CD14-positive monocyte (primary cell): Measurements from ENCODE around the gene VSTM2B. TPM values are rescaled to one million over a fixed set of nuclear protein-coding genes. Genes with fewer than 3 reads are reported as not detected.

Source experiments
- DNase-seq, 3 donors: peaks; one replicate each; pipeline ENCODE4 v3.0.0-alpha.2; 2011 to 2022
- H2AFZ ChIP-seq: 2 replicates; pipeline ENCODE4 v1.6.0; 2012; ENCODE audit warnings: mild to moderate bottlenecking, low read depth, low read length, inconsistent platforms; ENCODE audit not compliant: insufficient read depth, poor library complexity, severe bottlenecking
- H3K27ac ChIP-seq, 2 donors: 1 replicate in 1 of 2; 2 replicates in 1 of 2; pipeline ENCODE4 v1.5.1; 2012 to 2013; ENCODE audit warnings: low read length in 2 of 2, control low read depth in 1 of 2, inconsistent platforms in 1 of 2, low read depth in 1 of 2, mild to moderate bottlenecking in 1 of 2
- H3K27me3 ChIP-seq, 2 donors: one replicate each; pipeline versions ENCODE4 v1.6.0 to v1.6.1; 2011 to 2013; ENCODE audit warnings: low read length in 2 of 2; ENCODE audit not compliant: control insufficient read depth in 2 of 2, insufficient read depth in 2 of 2
- H3K36me3 ChIP-seq, 2 donors: replicated peaks in 1 of 2; 1 replicate in 1 of 2; 2 replicates in 1 of 2; pipeline versions ENCODE4 v1.5.1 to v1.6.1; 2012 to 2013; ENCODE audit warnings: low read length in 2 of 2, control low read depth in 1 of 2, inconsistent platforms in 1 of 2, mild to moderate bottlenecking in 1 of 2; ENCODE audit not compliant: insufficient read depth in 2 of 2, control insufficient read depth in 1 of 2
- H3K4me1 ChIP-seq, 2 donors: 1 replicate in 1 of 2; 2 replicates in 1 of 2; pipeline versions ENCODE4 v1.5.1 to v1.6.1; 2012 to 2013; ENCODE audit warnings: low read length in 2 of 2, control low read depth in 1 of 2, inconsistent platforms in 1 of 2, mild to moderate bottlenecking in 1 of 2, moderate library complexity in 1 of 2; ENCODE audit not compliant: insufficient read depth in 2 of 2, control insufficient read depth in 1 of 2
- H3K4me2 ChIP-seq: replicated peaks from 2 replicates; pipeline ENCODE3; 2012; ENCODE audit warnings: low read length, moderate library complexity, mild to moderate bottlenecking; ENCODE audit not compliant: poor library complexity, severe bottlenecking; ENCODE audit errors: extremely low read depth
- H3K4me3 ChIP-seq, 3 experiments: fragments of 200-600 bp in 1 of 3; sonication (generic) in 1 of 3; replicated peaks in 1 of 3; 1 replicate in 2 of 3; 2 replicates in 1 of 3; pipeline ENCODE4 v1.5.1; 2011 to 2013; ENCODE audit warnings: low read length in 3 of 3, mild to moderate bottlenecking in 3 of 3, control low read depth in 2 of 3, low read depth in 2 of 3, inconsistent platforms in 1 of 3, moderate library complexity in 1 of 3
- H3K79me2 ChIP-seq: 2 replicates; pipeline ENCODE4 v1.6.0; 2012; ENCODE audit warnings: mild to moderate bottlenecking, control low read depth, inconsistent platforms, low read length, moderate library complexity; ENCODE audit not compliant: insufficient read depth
- H3K9ac ChIP-seq: 2 replicates; pipeline ENCODE4 v1.6.0; 2017; ENCODE audit warnings: low read length, mild to moderate bottlenecking; ENCODE audit not compliant: insufficient read depth, poor library complexity, severe bottlenecking
- H3K9me3 ChIP-seq, 2 donors: replicated peaks in 1 of 2; 1 replicate in 1 of 2; 2 replicates in 1 of 2; pipeline versions ENCODE4 v1.5.1 to v1.6.1; 2012 to 2013; ENCODE audit warnings: low read length in 2 of 2, control low read depth in 1 of 2; ENCODE audit not compliant: control insufficient read depth in 1 of 2, insufficient read depth in 1 of 2
- H4K20me1 ChIP-seq: 2 replicates; pipeline ENCODE4 v1.6.0; 2012; ENCODE audit warnings: mild to moderate bottlenecking, low read length, control low read depth, moderate library complexity; ENCODE audit not compliant: insufficient read depth
- H3K27ac Mint-ChIP-seq, 7 donors: one replicate each; pipeline ENCODE4 v1.8.0; 2020; ENCODE audit warnings: mild to moderate bottlenecking in 7 of 7, mixed read lengths in 7 of 7, moderate library complexity in 6 of 7, inconsistent platforms in 2 of 7
- H3K27me3 Mint-ChIP-seq, 3 donors: one replicate each; pipeline ENCODE4 v1.8.0; 2021 to 2022; ENCODE audit warnings: low read depth in 3 of 3, mild to moderate bottlenecking in 3 of 3, mixed read lengths in 3 of 3, moderate library complexity in 3 of 3, inconsistent platforms in 1 of 3
- H3K36me3 Mint-ChIP-seq, 2 donors: one replicate each; pipeline ENCODE4 v1.8.0; 2020; ENCODE audit warnings: mixed read lengths in 2 of 2, inconsistent platforms in 1 of 2, mild to moderate bottlenecking in 1 of 2
- H3K4me1 Mint-ChIP-seq: one replicate; pipeline ENCODE4 v1.8.0; 2020; ENCODE audit warnings: mild to moderate bottlenecking, mixed read lengths
- H3K4me3 Mint-ChIP-seq, 2 donors: one replicate each; pipeline ENCODE4 v1.8.0; 2020; ENCODE audit warnings: mild to moderate bottlenecking in 2 of 2, mixed read lengths in 2 of 2, moderate library complexity in 1 of 2
- H3K9me3 Mint-ChIP-seq, 7 donors: one replicate each; pipeline ENCODE4 v1.8.0; 2020 to 2022; ENCODE audit warnings: mixed read lengths in 7 of 7, mild to moderate bottlenecking in 6 of 7, moderate library complexity in 6 of 7, inconsistent platforms in 2 of 7
- WGBS: methylation state at CpG from one replicate; pipeline ENCODE4 v1.1.5; 2013; ENCODE audit warnings: missing lambda C conversion rate; ENCODE audit not compliant: insufficient coverage; 5-methylcytosine and 5-hydroxymethylcytosine counted together
- intact Hi-C, 2 donors: fragments of 100-400 bp; cut with micrococcal nuclease; formaldehyde crosslinking; loops; one replicate each; pipeline versions ENCODE4 v1.15.0 to v1.15.1; 2023
- polyA plus RNA-seq, 3 donors: library from polyadenylated mRNA; depleted of rRNA in 1 of 3; unstranded in 2 of 3; stranded (reverse) in 1 of 3; fragments of 300-500 nt in 2 of 3; fragments of >200 nt in 1 of 3; fragmentation: Illumina TruSeq in 2 of 3; gene quantifications; 1 replicate in 2 of 3; 2 replicates in 1 of 3; pipeline ENCODE4 v1.2.3, GENCODE V29; 2012 to 2021
- TF ChIP-seq, protein P1 (sequence below): fragments of 200-600 bp; IDR thresholded peaks from one replicate; pipeline ENCODE4 v1.8.0; 2022; ENCODE audit warnings: antibody characterized with exemption, mild to moderate bottlenecking

VSTM2B gene
- polyA plus RNA-seq, 3 donors = not detected

DNA sequence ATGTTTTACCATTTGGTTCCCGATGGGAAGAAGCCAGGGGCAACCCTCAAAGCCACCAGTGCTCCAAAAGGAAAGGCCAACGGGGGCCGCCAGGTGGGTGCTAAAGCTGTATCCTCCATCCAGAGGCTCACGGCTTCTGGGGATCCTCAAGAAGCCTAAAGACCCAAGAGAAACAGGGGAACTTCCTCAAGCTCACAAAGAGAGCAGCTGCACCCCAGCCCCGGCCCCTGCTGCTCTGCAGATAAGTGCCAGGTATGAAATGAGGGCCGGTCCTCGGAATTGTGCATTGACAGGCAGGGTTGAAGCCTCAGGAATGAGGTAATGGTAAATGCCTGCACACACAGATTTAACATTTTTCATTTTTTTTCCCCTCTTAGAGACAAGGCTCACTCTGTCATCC, 72.2 kb downstream of the VSTM2B start:
- H3K4me3 Mint-ChIP-seq = no peak overlapping the region
- H3K9me3 Mint-ChIP-seq = no peaks in the 10 kb centered on the region
- H3K27me3 ChIP-seq = peaks cover 4 to 5% of the 10 kb centered on the region in 2 donors
- no peak overlapping the region for H3K27ac Mint-ChIP-seq
- peaks cover 20 to 40% (median 26%) of the 10 kb centered on the region in 3 donors for H3K27me3 Mint-ChIP-seq
- H3K4me2 ChIP-seq = no peak overlapping the region
- H3K27ac ChIP-seq = no peak overlapping the region
- H3K4me1 Mint-ChIP-seq = no peaks in the 10 kb centered on the region
- H3K9ac ChIP-seq = no peak overlapping the region
- H3K4me1 ChIP-seq = no peaks in the 10 kb centered on the region
- H3K36me3 ChIP-seq = no peaks in the 10 kb centered on the region
- 65% methylated on average over 2 of the region's 7 CpGs for WGBS
- H3K9me3 ChIP-seq = no peaks in the 10 kb centered on the region
- TF ChIP-seq, protein P1, sequence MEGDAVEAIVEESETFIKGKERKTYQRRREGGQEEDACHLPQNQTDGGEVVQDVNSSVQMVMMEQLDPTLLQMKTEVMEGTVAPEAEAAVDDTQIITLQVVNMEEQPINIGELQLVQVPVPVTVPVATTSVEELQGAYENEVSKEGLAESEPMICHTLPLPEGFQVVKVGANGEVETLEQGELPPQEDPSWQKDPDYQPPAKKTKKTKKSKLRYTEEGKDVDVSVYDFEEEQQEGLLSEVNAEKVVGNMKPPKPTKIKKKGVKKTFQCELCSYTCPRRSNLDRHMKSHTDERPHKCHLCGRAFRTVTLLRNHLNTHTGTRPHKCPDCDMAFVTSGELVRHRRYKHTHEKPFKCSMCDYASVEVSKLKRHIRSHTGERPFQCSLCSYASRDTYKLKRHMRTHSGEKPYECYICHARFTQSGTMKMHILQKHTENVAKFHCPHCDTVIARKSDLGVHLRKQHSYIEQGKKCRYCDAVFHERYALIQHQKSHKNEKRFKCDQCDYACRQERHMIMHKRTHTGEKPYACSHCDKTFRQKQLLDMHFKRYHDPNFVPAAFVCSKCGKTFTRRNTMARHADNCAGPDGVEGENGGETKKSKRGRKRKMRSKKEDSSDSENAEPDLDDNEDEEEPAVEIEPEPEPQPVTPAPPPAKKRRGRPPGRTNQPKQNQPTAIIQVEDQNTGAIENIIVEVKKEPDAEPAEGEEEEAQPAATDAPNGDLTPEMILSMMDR = no peak
- no peak overlapping the region for H3K4me3 ChIP-seq
- intact Hi-C loops = no loop called here
- no peak for DNase-seq
- H2AFZ ChIP-seq = no peak overlapping the region
- no peaks in the 10 kb centered on the region for H3K36me3 Mint-ChIP-seq
- H3K79me2 ChIP-seq = no peaks in the 10 kb centered on the region
- no peaks in the 10 kb centered on the region for H4K20me1 ChIP-seq

DNA sequence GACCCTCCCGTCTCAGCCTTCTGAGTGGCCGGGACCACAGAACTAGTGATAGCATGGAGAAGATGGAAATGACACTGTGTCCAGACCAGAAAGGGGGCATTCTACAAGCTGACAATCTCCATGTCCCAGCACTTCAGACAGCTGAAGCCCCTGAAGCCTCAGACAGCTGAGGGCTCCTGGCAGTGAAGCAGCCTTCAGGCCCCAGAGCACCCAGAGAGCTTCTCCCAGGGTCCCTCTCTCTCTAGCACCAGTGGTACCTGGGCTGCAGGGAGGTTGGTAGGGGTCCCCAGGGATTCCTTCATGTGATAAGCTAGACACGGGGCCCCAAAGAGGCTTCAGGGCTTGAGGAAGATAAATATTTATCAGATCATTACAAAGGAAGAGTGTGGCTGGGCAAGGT, 72.7 kb downstream of the VSTM2B start:
- Mint-ChIP-seq H3K4me1 (no peaks in the 10 kb centered on the region), H3K4me3 (no peak overlapping the region), H3K36me3 (no peaks in the 10 kb centered on the region), H3K27me3 (peaks cover 20 to 38% (median 24%) of the 10 kb centered on the region in 3 donors), H3K27ac (no peak overlapping the region), H3K9me3 (no peaks in the 10 kb centered on the region)
- Histone ChIP-seq H3K27ac (no peak overlapping the region), H4K20me1 (no peaks in the 10 kb centered on the region), H3K79me2 (no peaks in the 10 kb centered on the region), H3K4me1 (no peaks in the 10 kb centered on the region), H3K4me2 (no peak overlapping the region), H3K9ac (no peak overlapping the region), H2AFZ (no peak overlapping the region), H3K4me3 (no peak overlapping the region), H3K27me3 (peaks cover 4 to 5% of the 10 kb centered on the region in 2 donors), H3K36me3 (no peaks in the 10 kb centered on the region), H3K9me3 (no peaks in the 10 kb centered on the region)
- no peak for DNase-seq
- TF ChIP-seq, protein P1 = no peak
- 90% methylated on average over 2 of the region's 3 CpGs for WGBS
- intact Hi-C loops = no loop called here
